GM12878 (cell line): ENCODE measurements around the gene MCM3AP.

ENCODE experiments used
- IKZF1 ChIP-seq: fragments of 450-650 bp; conservative IDR thresholded peaks from 2 replicates; pipeline ENCODE4 v1.6.1; 2017; ENCODE audit warnings: antibody characterized with exemption, mild to moderate bottlenecking
- NR2C2 ChIP-seq: IDR thresholded peaks from 2 replicates; pipeline ENCODE4 v1.6.1; 2011; ENCODE audit warnings: borderline replicate concordance, low read depth; ENCODE audit not compliant: control insufficient read depth, insufficient read length
- PKNOX1 ChIP-seq: fragments of 450-650 bp; IDR thresholded peaks from 2 replicates; pipeline ENCODE4 v1.6.1; 2016; ENCODE audit warnings: mild to moderate bottlenecking
- POLR2AphosphoS5 ChIP-seq: IDR thresholded peaks from 2 replicates; pipeline ENCODE4 v1.6.1; 2011; ENCODE audit warnings: mild to moderate bottlenecking, low read length, inconsistent platforms

GRCh38 chr21:46252840-46253239, 32.6 kb downstream of the MCM3AP start:
- TF ChIP-seq PKNOX1 (no peak), NR2C2 (no peak), POLR2AphosphoS5 (no peak), IKZF1 (no peak)
